ENCODE results near the gene ATP6V0C. TPM values are rescaled to one million over a fixed set of nuclear protein-coding genes. Genes with fewer than 3 reads are reported as not detected.

ATP6V0C gene
- total RNA-seq, 1 experiment from 2014 or later, result 67.4 TPM

GRCh38 chr16:2529961-2530628 is 16.3 kb downstream of the ATP6V0C start:
- CTCF ChIA-PET, result no interaction called here
- BruUV-seq (replicated peaks), result no TSS peak

DNA sequence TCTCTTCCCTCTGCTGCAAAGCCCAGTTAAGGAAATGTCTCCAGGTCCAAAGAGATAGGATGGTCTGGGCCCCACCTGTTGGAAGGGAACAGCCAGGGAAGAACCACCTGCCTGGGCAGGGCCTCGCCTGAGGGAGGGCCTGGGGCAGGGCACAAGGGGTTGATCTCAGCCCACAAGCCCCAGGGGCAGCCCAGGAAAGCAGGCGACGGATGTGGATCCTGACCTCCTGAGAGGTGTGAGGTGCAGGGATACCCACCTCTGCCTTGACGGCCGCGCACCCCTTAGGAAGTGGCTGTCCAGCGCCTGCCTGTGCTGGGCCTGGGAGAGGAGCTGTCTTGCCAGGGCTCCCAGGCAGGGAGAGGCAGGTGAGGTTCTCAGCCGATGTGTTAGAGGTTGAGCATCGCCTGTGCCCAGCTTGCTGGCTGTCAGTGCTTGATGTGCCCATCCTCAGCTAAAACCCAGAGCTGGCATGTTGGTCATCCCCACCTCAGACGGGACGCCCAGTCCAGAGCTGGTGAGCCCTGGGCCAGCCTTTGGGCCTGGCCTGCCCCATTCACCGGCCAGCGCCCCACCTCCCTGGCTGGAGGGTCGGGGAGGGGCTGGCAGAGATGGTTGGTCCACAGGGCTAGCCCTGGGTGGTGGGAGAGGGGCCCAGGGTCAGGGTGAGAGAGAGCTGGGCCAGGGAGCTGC is 17.0 kb downstream of the ATP6V0C start:
- Histone ChIP-seq H3K4me1 (ENCODE audit: insufficient read depth, low read length) (peaks cover 4% of the 10 kb centered on the region; the same call in 1 of the 2 replicates), H3K27ac (ENCODE audit: low read length) (no peak overlapping the region), H3K9ac (ENCODE audit: low read length) (no peak overlapping the region), H4K20me1 (ENCODE audit: low read length) (no peaks in the 10 kb centered on the region), H3K9me2 (replicated peaks; ENCODE audit: low read length) (no peaks in the 10 kb centered on the region), H3K36me3 (ENCODE audit: low read depth, low read length) (no peaks in the 10 kb centered on the region; the same call in 1 of the 2 replicates), H3K9me3 (ENCODE audit: low read length) (no peaks in the 10 kb centered on the region), H3K27me3 (ENCODE audit: low read length) (no peaks in the 10 kb centered on the region), H3K79me2 (ENCODE audit: low read length) (no peaks in the 10 kb centered on the region), H2AFZ (ENCODE audit: low read length) (no peak overlapping the region), H3K4me2 (ENCODE audit: low read length) (peak overlapping the region; percentile 81; the same call in 1 of the 2 replicates), H3K4me3 (ENCODE audit: low read length) (no peak overlapping the region), H3F3A (ENCODE audit: low read length, unreplicated experiment) (no peaks in the 10 kb centered on the region)
- DNase-seq (no peak), ATAC-seq (no peak)
- CTCF ChIA-PET, result no interaction called here
- POLR2A ChIA-PET (ENCODE audit: unreplicated experiment), result interaction anchor here (0.5 kb wide), 1 partner anchor 10 kb away, joined by 14 read pairs; no protein-coding TSS in a partner anchor
- intact Hi-C loops (cut with micrococcal nuclease), result no loop called here
- TSS peak; percentile 8 for BruUV-seq (replicated peaks)
- TF ChIP-seq EZH2phosphoT487 (IDR thresholded peaks at IDR 0.05; ENCODE audit: borderline replicate concordance, low read length) (no peak), EZH2 (IDR thresholded peaks at IDR 0.05; ENCODE audit: low read length, unreplicated experiment) (no peak), CTCF (conservative IDR thresholded peaks at IDR 0.05; ENCODE audit: low read depth, low read length) (no peak)

More at GRCh38 chr16:2529961-2530628, 16.3 kb downstream of the ATP6V0C start:
- POLR2A ChIA-PET (ENCODE audit: unreplicated experiment), result no interaction called here
- Histone ChIP-seq H3K36me3 (ENCODE audit: low read depth, low read length) (no peaks in the 10 kb centered on the region; the same call in 1 of the 2 replicates), H3K4me3 (ENCODE audit: low read length) (no peak overlapping the region), H3F3A (ENCODE audit: low read length, unreplicated experiment) (no peaks in the 10 kb centered on the region), H3K27ac (ENCODE audit: low read length) (no peak overlapping the region), H3K4me2 (ENCODE audit: low read length) (no peak overlapping the region), H3K4me1 (ENCODE audit: insufficient read depth, low read length) (peaks cover 4% of the 10 kb centered on the region; the same call in 1 of the 2 replicates), H3K79me2 (ENCODE audit: low read length) (no peaks in the 10 kb centered on the region), H3K9me2 (replicated peaks; ENCODE audit: low read length) (no peaks in the 10 kb centered on the region), H4K20me1 (ENCODE audit: low read length) (no peaks in the 10 kb centered on the region), H2AFZ (ENCODE audit: low read length) (no peak overlapping the region), H3K9me3 (ENCODE audit: low read length) (no peaks in the 10 kb centered on the region), H3K9ac (ENCODE audit: low read length) (no peak overlapping the region), H3K27me3 (ENCODE audit: low read length) (no peaks in the 10 kb centered on the region)
- DNase-seq (no peak), ATAC-seq (no peak)
- TF ChIP-seq EZH2 (IDR thresholded peaks at IDR 0.05; ENCODE audit: low read length, unreplicated experiment), result no peak
- TF ChIP-seq EZH2phosphoT487 (IDR thresholded peaks at IDR 0.05; ENCODE audit: borderline replicate concordance, low read length), result no peak
- TF ChIP-seq CTCF (conservative IDR thresholded peaks at IDR 0.05; ENCODE audit: low read depth, low read length), result no peak
- intact Hi-C loops (cut with micrococcal nuclease), result no loop called here

- Histone ChIP-seq H3K4me2 (ENCODE audit: low read length) (peak within 1 kb of the TSS; percentile 94), H3K79me2 (ENCODE audit: low read length) (no peaks in the 10 kb centered on the region), H3K4me3 (ENCODE audit: low read length) (peak within 1 kb of the TSS; percentile 69), H3K27me3 (ENCODE audit: low read length) (no peaks in the 10 kb centered on the region), H3F3A (ENCODE audit: low read length, unreplicated experiment) (no peaks in the 10 kb centered on the region), H4K20me1 (ENCODE audit: low read length) (no peaks in the 10 kb centered on the region), H2AFZ (ENCODE audit: low read length) (peak within 1 kb of the TSS; percentile 63), H3K9me3 (ENCODE audit: low read length) (no peaks in the 10 kb centered on the region), H3K9ac (ENCODE audit: low read length) (peak within 1 kb of the TSS; percentile 70), H3K9me2 (replicated peaks; ENCODE audit: low read length) (no peaks in the 10 kb centered on the region), H3K27ac (ENCODE audit: low read length) (peak within 1 kb of the TSS; percentile 51), H3K36me3 (ENCODE audit: low read depth, low read length) (no peaks in the 10 kb centered on the region; the same call in 1 of the 2 replicates), H3K4me1 (ENCODE audit: insufficient read depth, low read length) (peaks cover 7% of the 10 kb centered on the region; the same call in 1 of the 2 replicates)
- intact Hi-C loops (cut with micrococcal nuclease), result no loop called here
- BruUV-seq (replicated peaks), result no TSS peak
- POLR2A ChIA-PET (ENCODE audit: unreplicated experiment), result interaction anchor here (0.5 kb wide), 1 partner anchor 10 kb away, joined by 14 read pairs; no protein-coding TSS in a partner anchor
- DNase-seq, result no peak
- no peak for ATAC-seq
- CTCF ChIA-PET, result no interaction called here
- TF ChIP-seq EZH2 (IDR thresholded peaks at IDR 0.05; ENCODE audit: low read length, unreplicated experiment) (no peak), CTCF (conservative IDR thresholded peaks at IDR 0.05; ENCODE audit: low read depth, low read length) (no peak), EZH2phosphoT487 (IDR thresholded peaks at IDR 0.05; ENCODE audit: borderline replicate concordance, low read length) (no peak)
These were observed 17.6 kb downstream of the ATP6V0C start, which contains the start of gene CEMP1 for GRCh38 chr16:2531371-2531695. Gene CEMP1 (minus strand): TSS chr16:2531408. CDS start chr16:2531073, 335 bp downstream.

All from PC-3 (cell line).